ENCODE results near the gene GRM7. TPM values are rescaled to one million over a fixed set of nuclear protein-coding genes. Genes with fewer than 3 reads are reported as not detected.

GRM7 gene
- total RNA-seq, 1 donor from 2014 or later, result 9.9 TPM

- H3K27me3 Mint-ChIP-seq, result no peaks in the 10 kb centered on the region
- no peaks in the 10 kb centered on the region for H3K4me1 Mint-ChIP-seq (ENCODE audit: unreplicated experiment)
- no peaks in the 10 kb centered on the region for H3K36me3 Mint-ChIP-seq
- DNase-seq (ENCODE audit: extremely low spot score, unreplicated experiment), result no peak
- H3K4me3 Mint-ChIP-seq, result no peak overlapping the region
- no peak overlapping the region for H3K27ac Mint-ChIP-seq
- H3K9me3 Mint-ChIP-seq, result peaks cover 4% of the 10 kb centered on the region
- no peak for TF ChIP-seq CTCF (conservative IDR thresholded peaks at IDR 0.05)
Measured at GRCh38 chr3:7733933-7734332, 873.0 kb downstream of the GRM7 start.

- no peak for DNase-seq (ENCODE audit: extremely low spot score, unreplicated experiment)
- H3K4me3 Mint-ChIP-seq, result no peak overlapping the region
- TF ChIP-seq CTCF (conservative IDR thresholded peaks at IDR 0.05), result no peak
- no peaks in the 10 kb centered on the region for H3K36me3 Mint-ChIP-seq
- H3K9me3 Mint-ChIP-seq, result peaks cover 4% of the 10 kb centered on the region
- H3K4me1 Mint-ChIP-seq (ENCODE audit: unreplicated experiment), result no peaks in the 10 kb centered on the region
- H3K27ac Mint-ChIP-seq, result no peak overlapping the region
- H3K27me3 Mint-ChIP-seq, result no peaks in the 10 kb centered on the region
Measured at GRCh38 chr3:7734456-7734855, 873.5 kb downstream of the GRM7 start.

- H3K27me3 Mint-ChIP-seq, result no peaks in the 10 kb centered on the region
- no peak for DNase-seq (ENCODE audit: extremely low spot score, unreplicated experiment)
- no peak overlapping the region for H3K27ac Mint-ChIP-seq
- no peaks in the 10 kb centered on the region for H3K36me3 Mint-ChIP-seq
- no peak overlapping the region for H3K4me3 Mint-ChIP-seq
- H3K4me1 Mint-ChIP-seq (ENCODE audit: unreplicated experiment), result no peaks in the 10 kb centered on the region
- TF ChIP-seq CTCF (conservative IDR thresholded peaks at IDR 0.05), result no peak
- H3K9me3 Mint-ChIP-seq, result peaks cover under 1% of the 10 kb centered on the region
Measured at GRCh38 chr3:7737263-7737662, 876.3 kb downstream of the GRM7 start.

- no peak for DNase-seq (ENCODE audit: extremely low spot score, unreplicated experiment)
- Mint-ChIP-seq H3K4me1 (ENCODE audit: unreplicated experiment) (no peaks in the 10 kb centered on the region), H3K9me3 (no peaks in the 10 kb centered on the region), H3K36me3 (no peaks in the 10 kb centered on the region), H3K27ac (no peak overlapping the region), H3K27me3 (no peaks in the 10 kb centered on the region), H3K4me3 (no peak overlapping the region)
- TF ChIP-seq CTCF (conservative IDR thresholded peaks at IDR 0.05), result no peak
Measured at GRCh38 chr3:7739754-7740153, 878.8 kb downstream of the GRM7 start.

GRCh38 chr3:7740458-7740857 is 879.5 kb downstream of the GRM7 start:
- Mint-ChIP-seq H3K4me3 (no peak overlapping the region), H3K9me3 (no peaks in the 10 kb centered on the region), H3K27ac (no peak overlapping the region), H3K27me3 (no peaks in the 10 kb centered on the region), H3K4me1 (ENCODE audit: unreplicated experiment) (no peaks in the 10 kb centered on the region), H3K36me3 (no peaks in the 10 kb centered on the region)
- TF ChIP-seq CTCF (conservative IDR thresholded peaks at IDR 0.05), result no peak
- no peak for DNase-seq (ENCODE audit: extremely low spot score, unreplicated experiment)

- no peak for TF ChIP-seq CTCF (conservative IDR thresholded peaks at IDR 0.05)
- H3K4me3 Mint-ChIP-seq, result no peak overlapping the region
- H3K27ac Mint-ChIP-seq, result no peak overlapping the region
- H3K9me3 Mint-ChIP-seq, result no peaks in the 10 kb centered on the region
- no peaks in the 10 kb centered on the region for H3K36me3 Mint-ChIP-seq
- DNase-seq (ENCODE audit: extremely low spot score, unreplicated experiment), result no peak
- H3K4me1 Mint-ChIP-seq (ENCODE audit: unreplicated experiment), result no peaks in the 10 kb centered on the region
- H3K27me3 Mint-ChIP-seq, result no peaks in the 10 kb centered on the region
Measured at GRCh38 chr3:7744850-7745249, 883.9 kb downstream of the GRM7 start.
